A673 (cell line): ENCODE results near the gene ZMYND8.

Source experiments
- EZH2 ChIP-seq: fragments of 200-600 bp; sonication (generic); IDR thresholded peaks from 2 replicates; pipeline ENCODE4 v1.6.1; 2017; ENCODE audit warnings: borderline replicate concordance, low read depth, mild to moderate bottlenecking, mixed read lengths, antibody characterized with exemption, low read length; ENCODE audit not compliant: poor library complexity, severe bottlenecking
- TF ChIP-seq, protein P1 (sequence below): fragments of 300-800, 200-600 bp; sonication (generic); conservative IDR thresholded peaks from 2 replicates; pipeline ENCODE4 v1.5.1; 2017; ENCODE audit warnings: low read depth, mild to moderate bottlenecking, antibody characterized with exemption, low read length, moderate library complexity, mixed read lengths

- TF ChIP-seq, protein P1, sequence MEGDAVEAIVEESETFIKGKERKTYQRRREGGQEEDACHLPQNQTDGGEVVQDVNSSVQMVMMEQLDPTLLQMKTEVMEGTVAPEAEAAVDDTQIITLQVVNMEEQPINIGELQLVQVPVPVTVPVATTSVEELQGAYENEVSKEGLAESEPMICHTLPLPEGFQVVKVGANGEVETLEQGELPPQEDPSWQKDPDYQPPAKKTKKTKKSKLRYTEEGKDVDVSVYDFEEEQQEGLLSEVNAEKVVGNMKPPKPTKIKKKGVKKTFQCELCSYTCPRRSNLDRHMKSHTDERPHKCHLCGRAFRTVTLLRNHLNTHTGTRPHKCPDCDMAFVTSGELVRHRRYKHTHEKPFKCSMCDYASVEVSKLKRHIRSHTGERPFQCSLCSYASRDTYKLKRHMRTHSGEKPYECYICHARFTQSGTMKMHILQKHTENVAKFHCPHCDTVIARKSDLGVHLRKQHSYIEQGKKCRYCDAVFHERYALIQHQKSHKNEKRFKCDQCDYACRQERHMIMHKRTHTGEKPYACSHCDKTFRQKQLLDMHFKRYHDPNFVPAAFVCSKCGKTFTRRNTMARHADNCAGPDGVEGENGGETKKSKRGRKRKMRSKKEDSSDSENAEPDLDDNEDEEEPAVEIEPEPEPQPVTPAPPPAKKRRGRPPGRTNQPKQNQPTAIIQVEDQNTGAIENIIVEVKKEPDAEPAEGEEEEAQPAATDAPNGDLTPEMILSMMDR = no peak
- no peak for TF ChIP-seq EZH2
These were observed 72.1 kb downstream of the ZMYND8 start for GRCh38 chr20:47284373-47284772.
